IPS-15b (cell line): ENCODE measurements around the gene NSMF.

Source experiments
- H3K27me3 ChIP-seq: one replicate; pipeline ENCODE4 v1.6.1; 2013; ENCODE audit warnings: low read length; ENCODE audit not compliant: control insufficient read depth, insufficient read depth
- H3K36me3 ChIP-seq: one replicate; pipeline ENCODE4 v1.6.1; 2013; ENCODE audit warnings: low read length; ENCODE audit not compliant: control insufficient read depth, insufficient read depth
- H3K4me1 ChIP-seq: one replicate; pipeline ENCODE4 v1.6.1; 2013; ENCODE audit warnings: mild to moderate bottlenecking, low read length; ENCODE audit not compliant: control insufficient read depth, insufficient read depth
- H3K4me3 ChIP-seq: one replicate; pipeline ENCODE4 v1.5.1; 2013; ENCODE audit warnings: low read depth, low read length
- H3K9ac ChIP-seq: one replicate; pipeline ENCODE4 v1.6.1; 2013; ENCODE audit warnings: low read depth, mild to moderate bottlenecking, low read length
- H3K9me3 ChIP-seq: one replicate; pipeline ENCODE4 v1.6.1; 2013; ENCODE audit warnings: mild to moderate bottlenecking, low read length; ENCODE audit not compliant: control insufficient read depth, insufficient read depth

NSMF gene

GRCh38 chr9:137434498-137435380 is 24.4 kb downstream of the NSMF start:
- Histone ChIP-seq H3K9me3 (no peaks in the 10 kb centered on the region), H3K9ac (no peak overlapping the region), H3K36me3 (no peaks in the 10 kb centered on the region), H3K4me1 (no peaks in the 10 kb centered on the region), H3K4me3 (no peak overlapping the region), H3K27me3 (no peaks in the 10 kb centered on the region)

GRCh38 chr9:137433916-137434431 is 25.2 kb downstream of the NSMF start:
- no peaks in the 10 kb centered on the region for H3K36me3 ChIP-seq
- no peak overlapping the region for H3K4me3 ChIP-seq
- no peaks in the 10 kb centered on the region for H3K27me3 ChIP-seq
- H3K9me3 ChIP-seq, result no peaks in the 10 kb centered on the region
- H3K9ac ChIP-seq, result no peak overlapping the region
- H3K4me1 ChIP-seq, result no peaks in the 10 kb centered on the region

- Histone ChIP-seq H3K27me3 (no peaks in the 10 kb centered on the region), H3K4me3 (no peak overlapping the region), H3K9ac (no peak overlapping the region), H3K4me1 (no peaks in the 10 kb centered on the region), H3K36me3 (no peaks in the 10 kb centered on the region), H3K9me3 (no peaks in the 10 kb centered on the region)
These were observed 25.7 kb downstream of the NSMF start for GRCh38 chr9:137433349-137433915.

- Histone ChIP-seq H3K36me3 (no peaks in the 10 kb centered on the region), H3K4me3 (no peak overlapping the region), H3K9ac (no peak overlapping the region), H3K9me3 (no peaks in the 10 kb centered on the region), H3K4me1 (no peaks in the 10 kb centered on the region), H3K27me3 (no peaks in the 10 kb centered on the region)
These were observed 26.3 kb downstream of the NSMF start for GRCh38 chr9:137432687-137433348.

- Histone ChIP-seq H3K4me1 (no peaks in the 10 kb centered on the region), H3K9ac (no peak overlapping the region), H3K9me3 (no peaks in the 10 kb centered on the region), H3K4me3 (no peak overlapping the region), H3K27me3 (no peaks in the 10 kb centered on the region), H3K36me3 (no peaks in the 10 kb centered on the region)
These were observed 27.7 kb downstream of the NSMF start for GRCh38 chr9:137431416-137431931.

GRCh38 chr9:137430723-137431415 is 28.3 kb downstream of the NSMF start:
- Histone ChIP-seq H3K9me3 (no peaks in the 10 kb centered on the region), H3K36me3 (no peaks in the 10 kb centered on the region), H3K9ac (no peak overlapping the region), H3K4me1 (no peaks in the 10 kb centered on the region), H3K4me3 (no peak overlapping the region), H3K27me3 (no peaks in the 10 kb centered on the region)

- no peak overlapping the region for H3K4me3 ChIP-seq
- no peaks in the 10 kb centered on the region for H3K36me3 ChIP-seq
- H3K9ac ChIP-seq, result no peak overlapping the region
- no peaks in the 10 kb centered on the region for H3K4me1 ChIP-seq
- H3K27me3 ChIP-seq, result no peaks in the 10 kb centered on the region
- no peaks in the 10 kb centered on the region for H3K9me3 ChIP-seq
These were observed 29.0 kb downstream of the NSMF start for GRCh38 chr9:137429974-137430722.

- H3K27me3 ChIP-seq, result peaks cover 3% of the 10 kb centered on the region
- no peaks in the 10 kb centered on the region for H3K9me3 ChIP-seq
- H3K4me3 ChIP-seq, result no peak overlapping the region
- H3K9ac ChIP-seq, result no peak overlapping the region
- H3K36me3 ChIP-seq, result no peaks in the 10 kb centered on the region
- H3K4me1 ChIP-seq, result no peaks in the 10 kb centered on the region
These were observed 29.6 kb downstream of the NSMF start for GRCh38 chr9:137429546-137429890.

GRCh38 chr9:137428841-137429545 is 30.1 kb downstream of the NSMF start:
- no peaks in the 10 kb centered on the region for H3K9me3 ChIP-seq
- peaks cover 3% of the 10 kb centered on the region for H3K27me3 ChIP-seq
- H3K4me3 ChIP-seq, result no peak overlapping the region
- H3K36me3 ChIP-seq, result no peaks in the 10 kb centered on the region
- no peak overlapping the region for H3K9ac ChIP-seq
- no peaks in the 10 kb centered on the region for H3K4me1 ChIP-seq

- H3K27me3 ChIP-seq, result peaks cover 3% of the 10 kb centered on the region
- H3K9ac ChIP-seq, result no peak overlapping the region
- no peaks in the 10 kb centered on the region for H3K36me3 ChIP-seq
- no peaks in the 10 kb centered on the region for H3K9me3 ChIP-seq
- H3K4me3 ChIP-seq, result no peak overlapping the region
- no peaks in the 10 kb centered on the region for H3K4me1 ChIP-seq
These were observed 30.9 kb downstream of the NSMF start for GRCh38 chr9:137428311-137428630.
